GM21717 (cell line): ENCODE measurements around the gene RAPSN.

Experiments
- ATAC-seq: cut with Tn5 transposase; IDR thresholded peaks from one replicate; pipeline ENCODE4 v1.9.1; 2021; ENCODE audit warnings: mild to moderate bottlenecking, moderate library complexity; ENCODE audit not compliant: unreplicated experiment

Gene RAPSN

DNA sequence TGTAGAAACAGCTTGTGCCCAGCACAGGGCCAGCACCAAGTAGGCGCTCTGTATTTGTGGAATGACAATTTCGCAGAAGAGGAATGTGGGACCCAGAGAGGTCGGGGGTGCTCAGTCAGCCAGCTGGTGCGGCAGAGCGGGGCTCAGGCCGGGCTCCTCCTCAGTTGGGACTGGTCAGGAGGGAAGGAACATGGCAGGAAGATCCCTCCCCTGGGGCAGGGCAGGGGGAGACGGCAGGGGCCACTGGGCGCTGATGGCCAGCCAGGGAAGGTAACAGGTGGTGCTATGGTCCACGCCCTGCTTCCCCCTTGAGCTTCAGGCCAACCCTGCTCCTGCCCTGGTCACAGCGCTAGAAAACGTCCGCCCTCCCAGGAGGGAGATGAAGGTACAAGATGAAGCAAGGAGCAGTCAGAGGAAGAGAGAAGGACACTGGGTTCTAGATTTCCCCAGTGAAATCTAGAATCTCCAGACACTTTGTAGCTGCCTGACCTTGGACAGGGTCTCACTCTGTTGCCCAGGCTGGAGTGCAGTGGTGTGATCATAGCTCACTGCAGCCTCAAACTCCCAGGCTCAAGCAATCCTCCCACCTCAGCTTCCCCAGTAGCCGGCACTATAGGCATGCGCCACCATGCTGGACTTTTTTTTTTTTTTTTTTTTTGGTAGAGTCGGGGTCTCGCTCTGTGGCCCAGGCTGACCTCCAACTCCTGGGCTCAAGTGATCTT, 57.1 kb downstream of the RAPSN start:
- ATAC-seq, result no peak

DNA sequence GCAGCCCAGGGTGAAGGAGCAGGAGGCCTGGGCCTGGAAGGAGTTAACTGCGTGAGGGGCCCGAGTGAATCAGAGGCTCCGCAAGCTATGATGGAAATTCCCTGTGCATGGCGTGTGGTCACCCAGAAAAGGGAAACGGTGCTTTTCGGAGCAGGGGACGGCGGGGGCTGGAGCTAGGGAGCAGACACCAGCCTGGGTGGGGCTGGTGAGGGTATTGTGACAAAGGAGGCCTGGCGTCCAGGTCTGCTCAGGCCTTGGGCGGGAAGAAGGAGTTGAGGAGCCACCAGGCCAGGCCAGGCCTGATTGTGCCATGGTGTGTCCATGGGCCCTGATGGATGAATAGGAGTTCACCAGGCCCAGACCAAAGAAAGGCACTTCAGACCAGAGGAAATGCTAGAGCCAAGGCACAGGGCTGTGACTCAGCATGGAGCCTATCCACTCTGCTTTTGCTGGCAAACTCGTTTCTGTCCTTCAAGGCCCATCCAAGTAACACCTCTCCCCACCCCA, 57.8 kb downstream of the RAPSN start:
- peak; percentile 47 for ATAC-seq

DNA sequence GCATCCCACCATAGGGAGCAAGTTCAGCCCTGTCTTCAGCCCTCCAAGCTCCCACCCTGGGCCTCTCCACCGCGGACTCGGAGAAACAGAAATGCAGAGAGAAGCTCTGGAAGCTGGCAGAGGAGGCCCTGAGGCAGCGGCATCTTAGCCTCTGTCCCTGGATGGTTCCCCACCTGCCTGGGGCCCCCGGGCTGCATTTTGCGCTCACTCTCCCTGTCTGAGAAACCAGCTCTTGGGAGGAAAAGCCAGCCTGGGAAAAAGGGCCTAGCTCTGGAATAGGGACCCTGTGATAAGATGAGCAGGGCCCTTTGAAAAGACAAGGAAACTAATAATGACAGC, 58.5 kb downstream of the RAPSN start:
- ATAC-seq, result no peak

DNA sequence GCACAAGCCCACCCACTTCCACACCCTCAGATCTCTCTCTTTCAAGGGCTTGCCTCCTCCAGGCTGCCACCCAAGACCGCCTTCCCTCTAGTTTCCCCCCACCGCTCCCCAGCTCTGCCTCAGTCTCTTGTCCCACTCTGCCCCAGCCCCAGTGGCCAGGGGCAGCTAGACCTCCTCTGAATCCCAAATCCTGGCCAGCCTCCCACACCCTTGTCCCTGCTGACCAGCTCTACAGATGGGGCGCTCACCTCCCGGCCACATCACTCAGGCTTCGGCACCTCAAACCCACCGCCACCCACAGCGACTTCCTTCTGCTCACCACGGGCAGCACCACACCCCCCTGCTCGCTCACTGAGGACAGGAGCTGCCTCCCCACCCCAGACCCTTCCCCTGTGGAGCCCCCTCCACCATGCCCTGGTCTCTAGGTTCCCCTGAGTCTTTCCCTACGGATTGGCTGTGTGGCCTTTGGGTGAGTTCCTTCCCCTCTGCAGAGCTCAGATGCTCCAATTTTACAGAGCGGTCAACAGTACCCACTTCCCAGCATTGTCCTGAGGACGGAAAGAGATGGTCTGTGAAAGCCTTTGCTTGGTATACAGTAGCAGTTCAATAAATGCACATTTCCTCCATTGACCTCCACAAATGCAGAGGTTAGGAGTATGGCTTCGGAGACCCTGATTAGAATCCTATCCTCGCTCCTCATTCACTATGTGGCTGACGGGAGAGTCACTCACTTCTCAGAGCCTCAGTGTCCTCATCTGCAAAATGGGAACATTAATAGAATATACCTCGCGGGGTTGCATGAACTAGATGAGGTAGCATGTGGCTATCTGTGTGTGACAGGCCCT, 59.1 kb downstream of the RAPSN start:
- ATAC-seq, result no peak

DNA sequence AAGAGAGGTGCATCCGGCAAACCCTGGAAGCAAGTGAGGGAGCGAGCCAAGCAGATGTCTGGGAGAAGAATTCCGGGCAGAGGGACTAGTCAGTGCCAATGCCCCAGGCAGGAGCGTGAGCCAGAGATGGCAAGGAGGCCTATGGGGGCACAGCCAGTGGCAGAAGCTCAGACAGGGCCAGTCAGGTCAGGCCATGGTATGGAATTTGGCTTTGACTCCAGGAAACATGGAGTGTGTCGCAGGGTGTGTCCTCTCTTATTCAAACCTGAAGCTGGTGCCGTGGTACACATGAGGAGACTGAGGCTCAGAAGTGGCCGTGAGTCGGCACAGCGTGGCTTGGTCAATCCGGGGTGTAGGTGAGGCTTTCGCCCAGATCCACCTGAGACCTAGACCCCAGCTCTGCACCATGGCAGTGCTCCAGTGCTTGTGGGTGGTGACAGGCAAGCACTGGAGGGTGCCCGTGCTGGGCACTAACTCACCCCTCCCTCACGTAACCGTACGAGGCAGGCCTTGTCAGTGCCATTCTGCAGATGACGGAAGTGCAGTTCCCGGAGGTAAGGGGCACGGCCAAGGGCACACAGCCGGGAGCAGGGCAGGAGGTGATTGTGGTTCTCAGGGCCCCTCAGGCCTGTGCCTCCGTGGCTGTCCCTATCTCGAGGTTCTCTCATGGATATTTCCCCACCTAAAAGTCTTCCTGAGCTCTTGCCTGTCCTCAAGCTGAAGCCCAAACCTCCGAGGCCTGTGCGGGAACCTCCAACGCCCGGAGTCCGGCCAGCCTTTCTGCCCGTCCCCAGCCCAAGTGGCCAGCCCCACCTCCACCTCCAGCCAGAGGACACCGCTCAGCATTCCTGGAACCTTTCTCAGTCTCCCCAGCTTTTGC, 60.0 kb downstream of the RAPSN start:
- ATAC-seq, result no peak

DNA sequence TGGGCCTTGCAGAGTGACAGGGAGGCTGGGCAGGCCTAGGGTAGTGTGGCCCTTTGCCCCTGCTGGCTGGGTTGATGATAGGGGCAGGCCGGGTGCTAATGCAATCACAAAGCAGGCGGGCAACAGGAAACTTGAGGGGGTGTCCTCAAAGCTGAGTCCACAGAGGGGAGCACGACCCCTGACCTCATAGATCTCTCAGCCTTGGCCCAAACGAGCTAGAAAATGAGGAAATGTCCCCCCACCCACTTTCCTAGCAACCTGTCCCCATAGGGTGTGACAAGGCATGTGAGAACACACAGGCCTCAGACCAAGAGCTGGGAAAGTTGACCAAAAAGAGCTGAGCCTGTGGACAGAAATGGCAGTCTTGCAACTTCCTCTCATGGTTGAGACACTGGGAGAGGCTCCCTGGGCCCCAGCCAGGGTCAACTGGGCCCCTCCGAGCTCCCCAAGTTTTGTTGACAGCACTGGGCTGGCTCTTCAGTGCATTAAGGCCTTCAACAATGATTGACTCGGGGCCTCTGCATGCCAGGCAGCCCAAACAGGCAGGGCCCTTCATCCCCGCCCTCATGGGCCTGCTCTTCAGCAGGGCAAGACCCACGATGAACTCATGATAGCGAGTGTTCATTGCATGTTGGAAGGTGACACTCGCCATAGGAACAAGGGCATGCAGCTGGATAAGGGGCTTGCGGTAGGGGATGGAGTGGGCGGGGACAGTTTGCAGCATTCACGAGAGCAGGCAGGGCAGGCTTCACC, 60.8 kb downstream of the RAPSN start:
- no peak for ATAC-seq
